Large intestine (tissue), 3 donors: ENCODE results near the gene MGAT4A. TPM values are rescaled to one million over a fixed set of nuclear protein-coding genes. Genes with fewer than 3 reads are reported as not detected.
"Not testable (repeated sequence)": the region's sequence is repeated elsewhere in the genome, so short reads cannot be mapped to it uniquely, and the experiment has no call there.

Experiments used
- DNase-seq, 2 donors: peaks; one replicate each; pipeline versions ENCODE4 v3.0.0 to v3.0.0-alpha.2; 2013
- H3K27ac ChIP-seq: one replicate; pipeline ENCODE4 v1.5.1; 2013; ENCODE audit warnings: low read length
- H3K27me3 ChIP-seq: 2 replicates; pipeline ENCODE4 v1.6.1; 2013; ENCODE audit warnings: low read length; ENCODE audit not compliant: control insufficient read depth, insufficient read depth
- H3K36me3 ChIP-seq: 2 replicates; pipeline ENCODE4 v1.6.1; 2013; ENCODE audit warnings: low read length; ENCODE audit not compliant: control insufficient read depth, insufficient read depth
- H3K4me1 ChIP-seq: one replicate; pipeline ENCODE4 v1.6.1; 2013; ENCODE audit warnings: low read length; ENCODE audit not compliant: control insufficient read depth, insufficient read depth
- H3K4me3 ChIP-seq: one replicate; pipeline ENCODE4 v1.5.1; 2013; ENCODE audit warnings: low read length
- H3K9me3 ChIP-seq: one replicate; pipeline ENCODE4 v1.6.1; 2013; ENCODE audit warnings: mild to moderate bottlenecking, low read depth, low read length, moderate library complexity; ENCODE audit not compliant: control insufficient read depth
- WGBS: methylation state at CpG from one replicate; pipeline ENCODE4 v1.1.5; 2013; ENCODE audit warnings: low lambda C conversion rate; ENCODE audit not compliant: insufficient coverage; 5-methylcytosine and 5-hydroxymethylcytosine counted together
- polyA plus RNA-seq: library from polyadenylated mRNA; unstranded; fragments of 120-200 nt; gene quantifications from one replicate; pipeline ENCODE4 v1.2.1, GENCODE V29; 2013

MGAT4A gene
- polyA plus RNA-seq, 1 donor = 37.5 TPM

- Histone ChIP-seq H3K4me3 (peak overlapping the region; percentile 74), H3K27ac (peak overlapping the region; percentile 96), H3K36me3 (no peaks in the 10 kb centered on the region), H3K4me1 (peaks cover 26% of the 10 kb centered on the region), H3K9me3 (no peaks in the 10 kb centered on the region), H3K27me3 (no peaks in the 10 kb centered on the region)
- DNase-seq = peak; percentile 62 to 86
- WGBS = no CpG with 5 or more reads among the region's 6 CpGs
Measured at GRCh38 chr2:98731894-98732349, 990 bp upstream of the MGAT4A start.

- H3K4me3 ChIP-seq = peak overlapping the region; percentile 73
- H3K27me3 ChIP-seq = no peaks in the 10 kb centered on the region
- WGBS = no CpG with 5 or more reads among the region's 56 CpGs
- peaks cover 32% of the 10 kb centered on the region for H3K4me1 ChIP-seq
- no peaks in the 10 kb centered on the region for H3K36me3 ChIP-seq
- peak overlapping the region; percentile 78 for H3K27ac ChIP-seq
- no peaks in the 10 kb centered on the region for H3K9me3 ChIP-seq
- DNase-seq = peak; percentile 37 to 53
Measured at GRCh38 chr2:98730707-98731040, 258 bp downstream of the MGAT4A start.

DNA sequence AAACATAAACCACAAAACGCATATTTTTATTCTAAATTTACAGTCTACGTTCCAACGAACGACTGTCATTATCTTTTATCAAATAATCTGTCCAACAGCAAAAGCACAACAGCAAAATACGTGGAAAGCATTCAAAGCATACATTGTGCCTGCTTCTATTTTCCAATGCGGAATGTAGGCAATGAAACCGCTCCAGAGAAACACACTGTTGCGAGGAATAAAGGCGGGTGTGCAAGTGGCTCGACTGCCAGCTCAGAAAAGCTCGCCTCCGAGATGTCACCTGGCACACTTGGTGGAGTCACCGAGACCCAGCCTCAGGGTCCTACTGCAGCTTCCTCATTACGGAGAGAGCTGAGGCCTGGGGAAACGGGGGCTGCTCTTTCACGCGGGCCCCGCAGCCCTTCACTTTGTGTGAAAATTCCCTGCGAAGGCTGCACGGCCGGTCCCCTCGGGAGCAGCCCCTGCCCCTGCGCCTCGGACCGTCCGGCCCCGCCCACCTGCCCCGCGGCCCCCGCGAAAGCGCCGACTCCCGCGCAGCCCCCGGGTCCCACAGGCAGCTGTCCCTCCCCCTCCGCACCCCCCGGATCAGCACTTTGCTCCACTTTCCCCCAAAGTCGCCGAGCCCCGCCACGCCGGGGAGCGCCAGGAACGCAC lies 752 bp downstream of the MGAT4A start:
- peaks cover 32% of the 10 kb centered on the region for H3K4me1 ChIP-seq
- no peaks in the 10 kb centered on the region for H3K9me3 ChIP-seq
- peak; percentile 51 to 78 for DNase-seq
- peak overlapping the region; percentile 78 for H3K27ac ChIP-seq
- WGBS = 3% methylated on average over 4 of the region's 45 CpGs
- no peaks in the 10 kb centered on the region for H3K27me3 ChIP-seq
- H3K36me3 ChIP-seq = no peaks in the 10 kb centered on the region
- peak overlapping the region; percentile 73 for H3K4me3 ChIP-seq

- Histone ChIP-seq H3K4me1 (peaks cover 29% of the 10 kb centered on the region), H3K27me3 (no peaks in the 10 kb centered on the region), H3K4me3 (peak overlapping the region; percentile 73), H3K36me3 (no peaks in the 10 kb centered on the region), H3K9me3 (no peaks in the 10 kb centered on the region), H3K27ac (peak overlapping the region; percentile 78)
- WGBS = 11% methylated on average over 3 of the region's 10 CpGs
- DNase-seq = peak in 1 of 2 donors; percentile 33
Measured at GRCh38 chr2:98729652-98730051, 1.3 kb downstream of the MGAT4A start.

GRCh38 chr2:98728088-98728718 lies 2.7 kb downstream of the MGAT4A start:
- not testable (repeated sequence) for H3K9me3 ChIP-seq, H3K27me3 ChIP-seq, H3K4me3 ChIP-seq, H3K36me3 ChIP-seq, DNase-seq
- Histone ChIP-seq H3K4me1 (peaks cover 25% of the 10 kb centered on the region), H3K27ac (peak overlapping the region; percentile 11)
- WGBS = 14% methylated on average over 1 of the region's 5 CpGs

DNA sequence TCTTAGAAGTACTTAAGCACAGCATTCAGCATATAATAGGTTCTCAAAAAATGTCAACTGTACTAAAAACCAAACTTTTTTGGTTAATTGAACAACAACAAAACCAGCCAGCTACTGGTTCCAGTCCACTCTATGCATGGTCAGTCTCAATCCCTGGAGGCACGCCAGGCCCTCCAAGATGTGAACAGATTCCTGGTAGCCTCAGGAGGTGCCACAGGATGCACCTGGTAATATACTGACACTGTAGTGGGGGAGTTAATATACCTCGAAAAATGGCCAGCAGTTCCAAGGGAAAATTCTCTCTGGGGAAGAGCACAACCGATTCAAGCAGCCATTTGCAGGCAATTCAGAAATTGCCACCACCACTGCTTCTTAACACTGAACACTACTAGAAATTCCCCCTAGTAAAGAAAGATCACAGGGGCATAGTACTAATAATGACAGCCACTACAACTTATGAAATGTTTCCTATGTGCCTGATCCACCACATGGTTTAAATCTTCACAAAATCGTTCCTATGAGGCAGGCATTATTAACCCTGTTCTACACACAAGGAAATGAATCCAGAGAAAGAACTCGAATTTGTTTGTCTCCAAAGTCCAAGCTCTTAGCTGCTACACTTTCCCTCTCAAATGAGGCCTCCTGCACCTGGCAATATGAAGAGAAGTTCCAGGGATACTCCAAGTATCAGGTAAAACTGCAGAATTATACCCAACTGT lies 3.4 kb downstream of the MGAT4A start:
- no peak overlapping the region for H3K4me3 ChIP-seq
- peak; percentile 31 to 78 for DNase-seq
- H3K27ac ChIP-seq = peak overlapping the region; percentile 50
- WGBS = no CpG with 5 or more reads among the region's 5 CpGs
- no peaks in the 10 kb centered on the region for H3K27me3 ChIP-seq
- H3K36me3 ChIP-seq = peaks cover 5% of the 10 kb centered on the region
- H3K4me1 ChIP-seq = peaks cover 22% of the 10 kb centered on the region
- H3K9me3 ChIP-seq = no peaks in the 10 kb centered on the region

GRCh38 chr2:98726735-98727368 lies 4.1 kb downstream of the MGAT4A start:
- Histone ChIP-seq H3K4me3 (no peak overlapping the region), H3K4me1 (peaks cover 18% of the 10 kb centered on the region), H3K27ac (peak overlapping the region; percentile 50), H3K36me3 (peaks cover 7% of the 10 kb centered on the region), H3K27me3 (no peaks in the 10 kb centered on the region), H3K9me3 (no peaks in the 10 kb centered on the region)
- peak in 1 of 2 donors; percentile 62 for DNase-seq
- 40% methylated on average over 1 of the region's 2 CpGs for WGBS

- WGBS = 100% methylated on average over 1 of the region's 8 CpGs
- H3K27ac ChIP-seq = no peak overlapping the region
- peaks cover 7% of the 10 kb centered on the region for H3K36me3 ChIP-seq
- peaks cover under 1% of the 10 kb centered on the region for H3K9me3 ChIP-seq
- H3K4me3 ChIP-seq = no peak overlapping the region
- H3K27me3 ChIP-seq = no peaks in the 10 kb centered on the region
- DNase-seq = no peak
- peaks cover 18% of the 10 kb centered on the region for H3K4me1 ChIP-seq
Measured at GRCh38 chr2:98726205-98726604, 4.7 kb downstream of the MGAT4A start.

DNA sequence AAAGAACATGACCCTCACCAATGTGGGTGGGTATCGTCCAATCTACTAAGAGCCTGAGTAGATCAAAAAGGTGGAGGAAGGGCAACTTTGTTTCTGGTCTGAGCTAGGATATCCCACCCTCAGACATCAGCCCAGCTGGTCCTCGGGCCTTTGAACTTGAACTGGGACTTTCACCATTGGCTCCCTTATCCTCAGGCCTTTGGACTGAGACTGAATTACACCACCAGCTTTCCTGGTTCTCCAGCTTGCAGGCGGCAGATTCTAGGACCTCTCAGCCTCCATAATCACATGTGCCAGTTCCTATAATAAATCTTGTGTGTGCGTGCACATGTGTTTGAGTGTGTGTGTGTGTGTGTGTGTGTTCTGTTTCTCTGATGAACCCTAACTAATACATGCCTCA lies 10.6 kb downstream of the MGAT4A start:
- H3K9me3 ChIP-seq = peaks cover 10% of the 10 kb centered on the region
- H3K4me1 ChIP-seq = no peaks in the 10 kb centered on the region
- H3K4me3 ChIP-seq = no peak overlapping the region
- no peak for DNase-seq
- H3K27ac ChIP-seq = no peak overlapping the region
- no peaks in the 10 kb centered on the region for H3K27me3 ChIP-seq
- no CpG with 5 or more reads among the region's 4 CpGs for WGBS
- H3K36me3 ChIP-seq = peaks cover 13% of the 10 kb centered on the region

DNA sequence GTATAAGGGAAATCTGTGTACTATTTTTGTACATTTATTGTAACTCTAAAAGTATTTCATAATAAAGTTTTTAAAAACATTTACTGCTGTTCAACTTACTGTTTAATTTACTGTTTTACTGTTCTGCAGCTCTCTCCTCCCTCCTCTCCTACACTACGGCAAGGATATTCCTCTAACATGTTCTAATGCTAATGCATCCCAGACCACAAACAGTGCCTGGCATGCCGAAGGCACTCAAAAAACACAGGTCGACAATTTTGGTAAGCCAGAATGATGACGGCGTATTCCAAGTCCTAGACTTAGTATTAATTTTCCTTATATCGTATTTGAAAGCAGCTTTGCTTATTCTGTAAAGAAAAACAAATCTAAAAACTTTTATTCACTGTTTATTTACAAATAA lies 13.3 kb downstream of the MGAT4A start:
- no peak overlapping the region for H3K27ac ChIP-seq
- no peaks in the 10 kb centered on the region for H3K4me1 ChIP-seq
- H3K4me3 ChIP-seq = no peak overlapping the region
- peaks cover 11% of the 10 kb centered on the region for H3K36me3 ChIP-seq
- peaks cover 10% of the 10 kb centered on the region for H3K9me3 ChIP-seq
- no peak for DNase-seq
- WGBS = 78% methylated on average over 1 of the region's 6 CpGs
- no peaks in the 10 kb centered on the region for H3K27me3 ChIP-seq
